H1 (cell line): Measurements from ENCODE around the gene NUDC. TPM values are rescaled to one million over a fixed set of nuclear protein-coding genes. Genes with fewer than 3 reads are reported as not detected.

ENCODE experiments used
- CBX5 ChIP-seq: fragments of 300-800, 300-1000 bp; sonication (generic); IDR thresholded peaks from 2 replicates; pipeline ENCODE4 v1.7.1; 2016; ENCODE audit warnings: antibody characterized with exemption, low read length, low read depth
- MAFK ChIP-seq: IDR thresholded peaks from 2 replicates; pipeline ENCODE4 v1.6.1; 2012; ENCODE audit warnings: low read depth, mild to moderate bottlenecking, improper control_type of control experiment, low read length
- RNF2 ChIP-seq: fragments of 200-900, 300-1000 bp; sonication (generic); IDR thresholded peaks from 2 replicates; pipeline ENCODE4 v1.7.1; 2016; ENCODE audit warnings: borderline replicate concordance, low read depth, mild to moderate bottlenecking, antibody characterized with exemption, low read length; ENCODE audit not compliant: poor library complexity, severe bottlenecking; ENCODE audit errors: missing control alignments
- SP4 ChIP-seq: IDR thresholded peaks from 2 replicates; pipeline ENCODE4 v1.6.1; 2012; ENCODE audit warnings: low read length, inconsistent platforms
- polyA plus RNA-seq, 7 experiments: library from polyadenylated mRNA; depleted of rRNA in 3 of 7; stranded (reverse) in 5 of 7; unstranded in 2 of 7; fragments of >200 nt in 5 of 7; fragments of 200-250 nt in 2 of 7; gene quantifications; 1 replicate in 5 of 7; 2 replicates in 1 of 7; 4 replicates in 1 of 7; pipeline versions ENCODE4 v1.2.1 to v1.2.3, GENCODE V29; 2011 to 2013; ENCODE audit warnings: missing spikeins in 2 of 7, mixed read lengths in 2 of 7
- total RNA-seq: library from RNA; stranded (reverse); fragmentation: NEBNext Ultra II Directional; extraction: Animal tissue kit (Norgen Biotek cat#: 25700); gene quantifications from 2 replicates; pipeline ENCODE4 v1.2.1, GENCODE V29; 2021
- TF ChIP-seq, protein P1 (sequence below): fragments of 300-600 bp; sonication (generic); IDR thresholded peaks from 2 replicates; pipeline ENCODE4 v1.7.1; 2012; ENCODE audit warnings: low read length, moderate library complexity, mild to moderate bottlenecking, inconsistent platforms; ENCODE audit not compliant: insufficient replicate concordance
- TF ChIP-seq, protein P2 (sequence below): IDR thresholded peaks from 2 replicates; pipeline ENCODE4 v1.6.1; 2011; ENCODE audit warnings: low read length, improper control_type of control experiment

NUDC gene
- total and polyA plus RNA-seq, 2 of the 8 experiments (the other 6 are each of a cell fraction or from before 2014, with no cell fraction given) = 43.2 to 131 TPM

DNA sequence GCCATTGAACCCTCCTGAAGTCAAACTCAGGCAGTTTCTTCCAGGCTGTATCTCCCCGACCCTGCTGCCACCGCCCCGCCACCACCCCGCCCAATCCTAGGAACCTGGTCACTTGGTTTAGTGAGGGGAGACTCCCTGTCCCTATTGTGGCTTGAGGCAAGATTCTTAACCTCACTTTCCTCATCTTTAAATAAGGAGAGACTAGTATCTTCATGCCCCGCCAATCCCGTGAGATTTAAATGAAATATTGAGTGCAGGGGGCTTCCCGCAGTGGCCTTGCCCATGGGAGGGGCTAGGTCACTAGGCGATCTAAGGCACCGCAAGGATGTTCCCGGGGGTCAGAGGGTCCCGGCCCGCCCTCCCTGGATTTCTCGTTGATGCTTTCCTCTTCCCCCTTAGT lies 37.7 kb downstream of the NUDC start (continued):
- TF ChIP-seq RNF2 (no peak), CBX5 (no peak), MAFK (no peak), SP4 (no peak)
- TF ChIP-seq, protein P1, sequence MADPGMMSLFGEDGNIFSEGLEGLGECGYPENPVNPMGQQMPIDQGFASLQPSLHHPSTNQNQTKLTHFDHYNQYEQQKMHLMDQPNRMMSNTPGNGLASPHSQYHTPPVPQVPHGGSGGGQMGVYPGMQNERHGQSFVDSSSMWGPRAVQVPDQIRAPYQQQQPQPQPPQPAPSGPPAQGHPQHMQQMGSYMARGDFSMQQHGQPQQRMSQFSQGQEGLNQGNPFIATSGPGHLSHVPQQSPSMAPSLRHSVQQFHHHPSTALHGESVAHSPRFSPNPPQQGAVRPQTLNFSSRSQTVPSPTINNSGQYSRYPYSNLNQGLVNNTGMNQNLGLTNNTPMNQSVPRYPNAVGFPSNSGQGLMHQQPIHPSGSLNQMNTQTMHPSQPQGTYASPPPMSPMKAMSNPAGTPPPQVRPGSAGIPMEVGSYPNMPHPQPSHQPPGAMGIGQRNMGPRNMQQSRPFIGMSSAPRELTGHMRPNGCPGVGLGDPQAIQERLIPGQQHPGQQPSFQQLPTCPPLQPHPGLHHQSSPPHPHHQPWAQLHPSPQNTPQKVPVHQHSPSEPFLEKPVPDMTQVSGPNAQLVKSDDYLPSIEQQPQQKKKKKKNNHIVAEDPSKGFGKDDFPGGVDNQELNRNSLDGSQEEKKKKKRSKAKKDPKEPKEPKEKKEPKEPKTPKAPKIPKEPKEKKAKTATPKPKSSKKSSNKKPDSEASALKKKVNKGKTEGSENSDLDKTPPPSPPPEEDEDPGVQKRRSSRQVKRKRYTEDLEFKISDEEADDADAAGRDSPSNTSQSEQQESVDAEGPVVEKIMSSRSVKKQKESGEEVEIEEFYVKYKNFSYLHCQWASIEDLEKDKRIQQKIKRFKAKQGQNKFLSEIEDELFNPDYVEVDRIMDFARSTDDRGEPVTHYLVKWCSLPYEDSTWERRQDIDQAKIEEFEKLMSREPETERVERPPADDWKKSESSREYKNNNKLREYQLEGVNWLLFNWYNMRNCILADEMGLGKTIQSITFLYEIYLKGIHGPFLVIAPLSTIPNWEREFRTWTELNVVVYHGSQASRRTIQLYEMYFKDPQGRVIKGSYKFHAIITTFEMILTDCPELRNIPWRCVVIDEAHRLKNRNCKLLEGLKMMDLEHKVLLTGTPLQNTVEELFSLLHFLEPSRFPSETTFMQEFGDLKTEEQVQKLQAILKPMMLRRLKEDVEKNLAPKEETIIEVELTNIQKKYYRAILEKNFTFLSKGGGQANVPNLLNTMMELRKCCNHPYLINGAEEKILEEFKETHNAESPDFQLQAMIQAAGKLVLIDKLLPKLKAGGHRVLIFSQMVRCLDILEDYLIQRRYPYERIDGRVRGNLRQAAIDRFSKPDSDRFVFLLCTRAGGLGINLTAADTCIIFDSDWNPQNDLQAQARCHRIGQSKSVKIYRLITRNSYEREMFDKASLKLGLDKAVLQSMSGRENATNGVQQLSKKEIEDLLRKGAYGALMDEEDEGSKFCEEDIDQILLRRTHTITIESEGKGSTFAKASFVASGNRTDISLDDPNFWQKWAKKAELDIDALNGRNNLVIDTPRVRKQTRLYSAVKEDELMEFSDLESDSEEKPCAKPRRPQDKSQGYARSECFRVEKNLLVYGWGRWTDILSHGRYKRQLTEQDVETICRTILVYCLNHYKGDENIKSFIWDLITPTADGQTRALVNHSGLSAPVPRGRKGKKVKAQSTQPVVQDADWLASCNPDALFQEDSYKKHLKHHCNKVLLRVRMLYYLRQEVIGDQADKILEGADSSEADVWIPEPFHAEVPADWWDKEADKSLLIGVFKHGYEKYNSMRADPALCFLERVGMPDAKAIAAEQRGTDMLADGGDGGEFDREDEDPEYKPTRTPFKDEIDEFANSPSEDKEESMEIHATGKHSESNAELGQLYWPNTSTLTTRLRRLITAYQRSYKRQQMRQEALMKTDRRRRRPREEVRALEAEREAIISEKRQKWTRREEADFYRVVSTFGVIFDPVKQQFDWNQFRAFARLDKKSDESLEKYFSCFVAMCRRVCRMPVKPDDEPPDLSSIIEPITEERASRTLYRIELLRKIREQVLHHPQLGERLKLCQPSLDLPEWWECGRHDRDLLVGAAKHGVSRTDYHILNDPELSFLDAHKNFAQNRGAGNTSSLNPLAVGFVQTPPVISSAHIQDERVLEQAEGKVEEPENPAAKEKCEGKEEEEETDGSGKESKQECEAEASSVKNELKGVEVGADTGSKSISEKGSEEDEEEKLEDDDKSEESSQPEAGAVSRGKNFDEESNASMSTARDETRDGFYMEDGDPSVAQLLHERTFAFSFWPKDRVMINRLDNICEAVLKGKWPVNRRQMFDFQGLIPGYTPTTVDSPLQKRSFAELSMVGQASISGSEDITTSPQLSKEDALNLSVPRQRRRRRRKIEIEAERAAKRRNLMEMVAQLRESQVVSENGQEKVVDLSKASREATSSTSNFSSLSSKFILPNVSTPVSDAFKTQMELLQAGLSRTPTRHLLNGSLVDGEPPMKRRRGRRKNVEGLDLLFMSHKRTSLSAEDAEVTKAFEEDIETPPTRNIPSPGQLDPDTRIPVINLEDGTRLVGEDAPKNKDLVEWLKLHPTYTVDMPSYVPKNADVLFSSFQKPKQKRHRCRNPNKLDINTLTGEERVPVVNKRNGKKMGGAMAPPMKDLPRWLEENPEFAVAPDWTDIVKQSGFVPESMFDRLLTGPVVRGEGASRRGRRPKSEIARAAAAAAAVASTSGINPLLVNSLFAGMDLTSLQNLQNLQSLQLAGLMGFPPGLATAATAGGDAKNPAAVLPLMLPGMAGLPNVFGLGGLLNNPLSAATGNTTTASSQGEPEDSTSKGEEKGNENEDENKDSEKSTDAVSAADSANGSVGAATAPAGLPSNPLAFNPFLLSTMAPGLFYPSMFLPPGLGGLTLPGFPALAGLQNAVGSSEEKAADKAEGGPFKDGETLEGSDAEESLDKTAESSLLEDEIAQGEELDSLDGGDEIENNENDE = no peak
- TF ChIP-seq, protein P2, sequence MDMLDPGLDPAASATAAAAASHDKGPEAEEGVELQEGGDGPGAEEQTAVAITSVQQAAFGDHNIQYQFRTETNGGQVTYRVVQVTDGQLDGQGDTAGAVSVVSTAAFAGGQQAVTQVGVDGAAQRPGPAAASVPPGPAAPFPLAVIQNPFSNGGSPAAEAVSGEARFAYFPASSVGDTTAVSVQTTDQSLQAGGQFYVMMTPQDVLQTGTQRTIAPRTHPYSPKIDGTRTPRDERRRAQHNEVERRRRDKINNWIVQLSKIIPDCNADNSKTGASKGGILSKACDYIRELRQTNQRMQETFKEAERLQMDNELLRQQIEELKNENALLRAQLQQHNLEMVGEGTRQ = no peak
- TF ChIP-seq, all 59 proteins: peak for 0
